Prostate gland (tissue), 2 donors: ENCODE results near the gene MMP15. TPM values are rescaled to one million over a fixed set of nuclear protein-coding genes. Genes with fewer than 3 reads are reported as not detected.

Experiments
- DNase-seq: peaks from one replicate; pipeline ENCODE4 v3.0.0-alpha.2; 2019; ENCODE audit warnings: low spot score
- H3K27ac ChIP-seq, 2 donors: fragments of 200-600 bp; sonication (generic); 2 replicates each; pipeline ENCODE4 v1.5.1; 2017 to 2019
- H3K27me3 ChIP-seq: fragments of 200-600 bp; sonication (generic); replicated peaks from 2 replicates; pipeline ENCODE4 v1.5.1; 2019; ENCODE audit not compliant: insufficient read depth
- H3K36me3 ChIP-seq, 2 donors: fragments of 200-600 bp; sonication (generic); 1 replicate in 1 of 2; 2 replicates in 1 of 2; pipeline versions ENCODE4 v1.5.1 to v1.8.1; 2017 to 2019
- H3K4me1 ChIP-seq: fragments of 200-600 bp; sonication (generic); replicated peaks from 2 replicates; pipeline ENCODE4 v1.5.1; 2019
- H3K4me3 ChIP-seq, 2 donors: fragments of 200-600 bp; sonication (generic); 2 replicates each; pipeline ENCODE4 v1.5.1; 2017 to 2019
- H3K9me3 ChIP-seq: fragments of 200-600 bp; sonication (generic); 2 replicates; pipeline ENCODE4 v1.5.1; 2017
- CTCF ChIP-seq, 4 experiments: fragments of 200-600 bp in 2 of 4; fragments of 450-650 bp in 2 of 4; sonication (generic) in 2 of 4; IDR thresholded peaks; 1 replicate in 3 of 4; 2 replicates in 1 of 4; pipeline ENCODE4 v1.5.1; 2016 to 2019; ENCODE audit warnings: antibody characterized with exemption in 4 of 4, mild to moderate bottlenecking in 2 of 4, moderate library complexity in 2 of 4
- POLR2A ChIP-seq: fragments of 450-650 bp; IDR thresholded peaks from one replicate; pipeline ENCODE4 v1.6.1; 2016; ENCODE audit warnings: antibody characterized with exemption, mild to moderate bottlenecking
- POLR2AphosphoS5 ChIP-seq: sonication (generic); formaldehyde crosslinking; IDR thresholded peaks from one replicate; pipeline ENCODE4 v1.6.1; 2017; ENCODE audit warnings: antibody characterized with exemption
- WGBS: methylation state at CpG from one replicate; pipeline ENCODE4 v1.1.5; 2018; 5-methylcytosine and 5-hydroxymethylcytosine counted together
- intact Hi-C: fragments of 100-400 bp; cut with DNase I; formaldehyde crosslinking; loops from one replicate; pipeline ENCODE4 v1.14.2; 2022
- total RNA-seq, 2 donors: library from RNA; depleted of rRNA; stranded (reverse); fragments of >200 nt; gene quantifications; one replicate each; pipeline ENCODE4 v1.1.0, GENCODE V29; 2016

MMP15 gene
- total RNA-seq, 2 donors from 2014 or later: 8.0 to 232 TPM

- TF ChIP-seq POLR2A: no peak
- no peak for TF ChIP-seq CTCF (IDR thresholded peaks at IDR 0.05)
- no peak for TF ChIP-seq POLR2AphosphoS5
- H3K9me3 ChIP-seq: no peaks in the 10 kb centered on the region
- DNase-seq: no peak
- peaks cover 20% of the 10 kb centered on the region for H3K4me1 ChIP-seq
- no peaks in the 10 kb centered on the region for H3K27me3 ChIP-seq
- intact Hi-C loops: loop anchor here (10.0 kb wide), 1 partner anchor 467 kb away; no protein-coding TSS in a partner anchor
- H3K27ac ChIP-seq: peak overlapping the region; percentile 2 to 41
- peak overlapping the region; percentile 61 to 65 for H3K4me3 ChIP-seq
- 7% methylated on average over 41 of the region's 43 CpGs for WGBS
- no peaks in the 10 kb centered on the region for H3K36me3 ChIP-seq
These were observed 1.8 kb downstream of the MMP15 start for GRCh38 chr16:58027161-58027915.

GRCh38 chr16:58027916-58028455 lies 2.4 kb downstream of the MMP15 start:
- intact Hi-C loops: loop anchor here (10.0 kb wide), 1 partner anchor 467 kb away; no protein-coding TSS in a partner anchor
- Histone ChIP-seq H3K27me3 (no peaks in the 10 kb centered on the region), H3K4me3 (no peak overlapping the region), H3K36me3 (no peaks in the 10 kb centered on the region), H3K4me1 (peaks cover 13% of the 10 kb centered on the region), H3K9me3 (no peaks in the 10 kb centered on the region), H3K27ac (no peak overlapping the region)
- DNase-seq: no peak
- 88% methylated on average over 8 of the region's 8 CpGs for WGBS
- no peak for TF ChIP-seq POLR2A
- TF ChIP-seq POLR2AphosphoS5: no peak

- Histone ChIP-seq H3K4me1 (peaks cover 7% of the 10 kb centered on the region), H3K27me3 (no peaks in the 10 kb centered on the region), H3K27ac (no peak overlapping the region), H3K4me3 (no peak overlapping the region), H3K36me3 (no peaks in the 10 kb centered on the region), H3K9me3 (no peaks in the 10 kb centered on the region)
- intact Hi-C loops: loop anchor here (10.0 kb wide), 1 partner anchor 466 kb away; no protein-coding TSS in a partner anchor
- TF ChIP-seq CTCF (IDR thresholded peaks at IDR 0.05) (no peak), POLR2A (no peak), POLR2AphosphoS5 (no peak)
- WGBS: 70% methylated on average over 6 of the region's 6 CpGs
- no peak for DNase-seq
These were observed 3.1 kb downstream of the MMP15 start for GRCh38 chr16:58028541-58029070.

GRCh38 chr16:58029410-58029809 lies 3.9 kb downstream of the MMP15 start:
- intact Hi-C loops: loop anchor here (10.0 kb wide), 1 partner anchor 465 kb away; no protein-coding TSS in a partner anchor
- WGBS: 97% methylated on average over 2 of the region's 2 CpGs
- H3K4me3 ChIP-seq: no peak overlapping the region
- H3K27ac ChIP-seq: no peak overlapping the region
- H3K9me3 ChIP-seq: no peaks in the 10 kb centered on the region
- no peak for DNase-seq
- no peak for TF ChIP-seq POLR2A
- TF ChIP-seq CTCF (IDR thresholded peaks at IDR 0.05): no peak
- TF ChIP-seq POLR2AphosphoS5: no peak
- peaks cover 7% of the 10 kb centered on the region for H3K4me1 ChIP-seq
- H3K36me3 ChIP-seq: no peaks in the 10 kb centered on the region
- H3K27me3 ChIP-seq: no peaks in the 10 kb centered on the region

- Histone ChIP-seq H3K4me1 (peaks cover 7% of the 10 kb centered on the region), H3K36me3 (no peaks in the 10 kb centered on the region), H3K27ac (no peak overlapping the region), H3K27me3 (no peaks in the 10 kb centered on the region), H3K9me3 (no peaks in the 10 kb centered on the region), H3K4me3 (no peak overlapping the region)
- no peak for DNase-seq
- intact Hi-C loops: no loop called here
- TF ChIP-seq POLR2AphosphoS5 (no peak), CTCF (IDR thresholded peaks at IDR 0.05) (no peak), POLR2A (no peak)
- WGBS: 89% methylated on average over 11 of the region's 11 CpGs
These were observed 4.7 kb downstream of the MMP15 start for GRCh38 chr16:58030136-58030840.
